HCT116 (cell line): ENCODE measurements around the gene IL18BP. TPM values are rescaled to one million over a fixed set of nuclear protein-coding genes. Genes with fewer than 3 reads are reported as not detected.

Experiments
- ATAC-seq: fragments of 200-7000 bp; cut with Tn5 transposase; 2 replicates; pipeline ENCODE4 v1.9.1; 2020; ENCODE audit warnings: mild to moderate bottlenecking, moderate library complexity
- BruUV-seq: library from RNA; stranded (reverse); fragments of 400-500 nt; replicated peaks from 2 replicates; lab custom pipeline; 2021; lab: Mats Ljungman, UMichigan
- CTCF ChIA-PET: fragments of 300-600 bp; sonication (Branson Sonifier 250); formaldehyde crosslinking; loops from one replicate; lab custom pipeline; 2021; ENCODE audit warnings: antibody characterized with exemption; lab: Charles Lee
- POLR2A ChIA-PET: fragments of 300-600, 350-600 bp; sonication (Branson Sonifier 250); formaldehyde crosslinking; loops from one replicate; lab custom pipeline; 2021; ENCODE audit warnings: antibody characterized with exemption; lab: Charles Lee
- RAD21 ChIA-PET, 2 experiments: fragments of 300-600 bp; sonication (Branson Sonifier 250); formaldehyde crosslinking; loops; one replicate each; lab custom pipeline; 2023; ENCODE audit warnings: low total read pairs in 2 of 2; ENCODE audit not compliant: uncharacterized antibody in 2 of 2, unreplicated experiment in 2 of 2, low non-redundant PET in 1 of 2; lab: Charles Lee
- DNase-seq: peaks from one replicate; pipeline ENCODE4 v3.0.0-alpha.2; 2010; ENCODE audit warnings: low read depth, low spot score
- H2AFZ ChIP-seq: fragments of 200-600 bp; shearing (Covaris generic), sonication (generic); 2 replicates; pipeline ENCODE4 v1.6.1; 2017; ENCODE audit warnings: low read depth, mixed run types, mixed read lengths, antibody characterized with exemption, low read length; ENCODE audit not compliant: poor library complexity, severe bottlenecking
- H3K27ac ChIP-seq: 2 replicates; pipeline ENCODE4 v1.5.1; 2012; ENCODE audit warnings: low read depth, low read length
- H3K27me3 ChIP-seq: fragments of 200-600 bp; sonication (generic); 2 replicates; pipeline ENCODE4 v1.6.1; 2016; ENCODE audit warnings: mixed run types, low read length, mixed read lengths; ENCODE audit not compliant: insufficient read depth
- H3K36me3 ChIP-seq, 2 experiments: fragments of 200-500 bp in 1 of 2; fragments of 200-600 bp in 1 of 2; sonication (Bioruptor generic) in 1 of 2; sonication (generic) in 1 of 2; 2 replicates each; pipeline versions ENCODE4 v1.5.1 to v1.6.1; 2014 to 2016; ENCODE audit warnings: low read length in 2 of 2, inconsistent platforms in 1 of 2, mixed read lengths in 1 of 2, mixed run types in 1 of 2; ENCODE audit not compliant: insufficient read depth in 2 of 2, control insufficient read depth in 1 of 2
- H3K4me1 ChIP-seq, 2 experiments: fragments of 200-600 bp in 1 of 2; sonication (generic) in 1 of 2; 2 replicates each; pipeline versions ENCODE4 v1.5.1 to v1.6.1; 2012 to 2017; ENCODE audit warnings: low read length in 2 of 2, inconsistent platforms in 1 of 2, mild to moderate bottlenecking in 1 of 2, mixed read lengths in 1 of 2, mixed run types in 1 of 2, moderate library complexity in 1 of 2; ENCODE audit not compliant: insufficient read depth in 2 of 2, control insufficient read depth in 1 of 2
- H3K4me2 ChIP-seq: fragments of 200-600 bp; sonication (generic); 2 replicates; pipeline ENCODE4 v1.6.1; 2017; ENCODE audit warnings: mixed run types, low read length, mixed read lengths
- H3K4me3 ChIP-seq, 2 experiments: fragments of 200-600 bp in 1 of 2; sonication (generic) in 1 of 2; replicated peaks in 1 of 2; 2 replicates each; pipeline ENCODE4 v1.5.1; 2011 to 2016; ENCODE audit warnings: low read length in 2 of 2, control low read depth in 1 of 2, low read depth in 1 of 2, mild to moderate bottlenecking in 1 of 2, mixed read lengths in 1 of 2, mixed run types in 1 of 2
- H3K79me2 ChIP-seq: fragments of 200-600 bp; sonication (generic); 2 replicates; pipeline ENCODE4 v1.6.1; 2017; ENCODE audit warnings: mild to moderate bottlenecking, mixed run types, low read length, moderate library complexity, mixed read lengths; ENCODE audit not compliant: insufficient read depth
- H3K9ac ChIP-seq: fragments of 200-600 bp; sonication (generic); 2 replicates; pipeline ENCODE4 v1.6.1; 2016; ENCODE audit warnings: low read length, mixed read lengths
- H3K9me2 ChIP-seq: fragments of 200-600 bp; sonication (generic), shearing (Covaris generic); 2 replicates; pipeline ENCODE4 v1.6.1; 2017; ENCODE audit warnings: mixed run types, mild to moderate bottlenecking, moderate library complexity; ENCODE audit not compliant: insufficient read depth
- H3K9me3 ChIP-seq, 2 experiments: fragments of 200-500 bp in 1 of 2; fragments of 200-600 bp in 1 of 2; sonication (Bioruptor generic) in 1 of 2; sonication (generic) in 1 of 2; 2 replicates each; pipeline ENCODE4 v1.6.1; 2014 to 2017; ENCODE audit warnings: low read length in 2 of 2, mixed read lengths in 2 of 2, inconsistent platforms in 1 of 2, low read depth in 1 of 2, mild to moderate bottlenecking in 1 of 2, mixed run types in 1 of 2, moderate library complexity in 1 of 2; ENCODE audit not compliant: control insufficient read depth in 1 of 2, insufficient read depth in 1 of 2
- H4K20me1 ChIP-seq: fragments of 200-600 bp; sonication (generic), shearing (Covaris generic); 2 replicates; pipeline ENCODE4 v1.6.1; 2017; ENCODE audit warnings: mixed run types, mild to moderate bottlenecking, moderate library complexity; ENCODE audit not compliant: insufficient read depth
- ATF3 ChIP-seq: IDR thresholded peaks from 2 replicates; pipeline ENCODE4 v1.6.1; 2012
- CTCF ChIP-seq, 3 experiments: fragments of 200-600 bp in 1 of 3; sonication (generic) in 1 of 3; IDR thresholded peaks in 2 of 3; conservative IDR thresholded peaks in 1 of 3; 2 replicates each; pipeline ENCODE4 v1.5.1; 2012 to 2017; ENCODE audit warnings: low read depth in 2 of 3, low read length in 2 of 3, antibody characterized with exemption in 1 of 3, borderline replicate concordance in 1 of 3, control low read depth in 1 of 3, mild to moderate bottlenecking in 1 of 3, mixed read lengths in 1 of 3, mixed run types in 1 of 3, moderate library complexity in 1 of 3; ENCODE audit not compliant: insufficient read depth in 1 of 3
- EGR1 ChIP-seq: IDR thresholded peaks from 2 replicates; pipeline ENCODE4 v1.6.1; 2012; ENCODE audit warnings: low read depth
- ELF1 ChIP-seq: IDR thresholded peaks from 2 replicates; pipeline ENCODE4 v1.6.1; 2012; ENCODE audit warnings: low read depth, borderline replicate concordance
- EZH2 ChIP-seq: fragments of 200-600 bp; sonication (generic); IDR thresholded peaks from 2 replicates; pipeline ENCODE4 v1.6.1; 2017; ENCODE audit warnings: antibody characterized with exemption, mixed run types
- RAD21 ChIP-seq: IDR thresholded peaks from 2 replicates; pipeline ENCODE4 v1.6.1; 2012; ENCODE audit warnings: low read depth, mild to moderate bottlenecking
- SP1 ChIP-seq: IDR thresholded peaks from 2 replicates; pipeline ENCODE4 v1.6.1; 2012; ENCODE audit warnings: low read depth
- TCF7L2 ChIP-seq: IDR thresholded peaks from 2 replicates; pipeline ENCODE4 v1.7.0; 2011; ENCODE audit warnings: borderline replicate concordance, inconsistent platforms; ENCODE audit not compliant: insufficient read depth, insufficient read length; ENCODE audit errors: extremely low read depth
- intact Hi-C: fragments of 100-400 bp; cut with micrococcal nuclease; formaldehyde crosslinking; loops from 2 replicates; pipeline ENCODE4 v1.10.0; 2022
- total RNA-seq: library from RNA; stranded (reverse); gene quantifications from one replicate; pipeline ENCODE4 v1.2.1, GENCODE V29; 2021; ENCODE audit not compliant: unreplicated experiment

Gene IL18BP
- total RNA-seq, 1 experiment from 2014 or later, result 9.8 TPM

- RAD21 ChIA-PET, result no interaction called here
Measured at GRCh38 chr11:71962428-71963038, 36.2 kb upstream of the IL18BP start.

GRCh38 chr11:71963468-71963867, 35.2 kb upstream of the IL18BP start:
- ChIA-PET CTCF (no interaction called here), POLR2A (no interaction called here), RAD21 (no interaction called here)
- no peak for ATAC-seq
- intact Hi-C loops, result no loop called here
- H3K9me2 ChIP-seq, result no peaks in the 10 kb centered on the region
- H4K20me1 ChIP-seq, result no peaks in the 10 kb centered on the region; the same call in 1 of the 2 replicates
- DNase-seq, result no peak
- peaks cover 0 to 8% of the 10 kb centered on the region in 2 experiments; a peak in 3 of 4 replicates for H3K36me3 ChIP-seq
- no peaks in the 10 kb centered on the region for H3K27me3 ChIP-seq
- no peak overlapping the region for H2AFZ ChIP-seq
- 0 out of 2 replicates have a peak, but pooled peaks cover under 1% of the 10 kb centered on the region for H3K79me2 ChIP-seq
- no peak overlapping the region for H3K4me3 ChIP-seq
- H3K9me3 ChIP-seq, result no peaks in the 10 kb centered on the region
- no peak overlapping the region for H3K27ac ChIP-seq
- BruUV-seq, result no TSS peak
- peaks cover 0 to 6% of the 10 kb centered on the region in 2 experiments; a peak in 1 of 4 replicates for H3K4me1 ChIP-seq
- no peak for TF ChIP-seq TCF7L2
- no peak for TF ChIP-seq CTCF (IDR thresholded peaks at IDR 0.05 in 2 of 3, conservative IDR thresholded peaks at IDR 0.05 in 1 of 3; ENCODE audit: borderline replicate concordance in 1 of 3, insufficient read depth in 1 of 3, low read depth in 2 of 3, low read length in 2 of 3)
- no peak overlapping the region for H3K4me2 ChIP-seq
- no peak overlapping the region for H3K9ac ChIP-seq

More at GRCh38 chr11:71962428-71963038, 36.2 kb upstream of the IL18BP start:
- H3K79me2 ChIP-seq, result peaks cover 6% of the 10 kb centered on the region; the same call in 1 of the 2 replicates
- H3K9me2 ChIP-seq, result no peaks in the 10 kb centered on the region
- ChIA-PET POLR2A (no interaction called here), CTCF (no interaction called here)
- H3K9ac ChIP-seq, result no peak overlapping the region
- H3K36me3 ChIP-seq, result peaks cover 0 to 8% of the 10 kb centered on the region in 2 experiments; a peak in 2 of 4 replicates
- H3K27ac ChIP-seq, result no peak overlapping the region; the same call in 1 of the 2 replicates
- no peak for TF ChIP-seq SP1
- TF ChIP-seq ELF1, result no peak
- TF ChIP-seq TCF7L2, result no peak
- no peak for TF ChIP-seq RAD21
- no peak for TF ChIP-seq EZH2
- TF ChIP-seq EGR1, result no peak
- no peak for TF ChIP-seq ATF3
- no peak for DNase-seq
- no peak overlapping the region for H2AFZ ChIP-seq
- ATAC-seq, result no peak
- H3K4me2 ChIP-seq, result no peak overlapping the region
- BruUV-seq, result no TSS peak
- no peaks in the 10 kb centered on the region; the same call in none of the 2 replicates for H4K20me1 ChIP-seq
- H3K4me1 ChIP-seq, result peaks cover 0 to 6% of the 10 kb centered on the region in 2 experiments; a peak in 1 of 4 replicates
- no peaks in the 10 kb centered on the region for H3K27me3 ChIP-seq
- H3K4me3 ChIP-seq, result no peak overlapping the region
- H3K9me3 ChIP-seq, result no peaks in the 10 kb centered on the region
- intact Hi-C loops, result no loop called here
